H1 (cell line): Measurements from ENCODE around the gene CEND1. TPM values are rescaled to one million over a fixed set of nuclear protein-coding genes. Genes with fewer than 3 reads are reported as not detected.

ENCODE experiments used
- CEBPB ChIP-seq: IDR thresholded peaks from 2 replicates; pipeline ENCODE4 v1.6.1; 2012; ENCODE audit warnings: low read depth, low read length
- EZH2 ChIP-seq: fragments of 200-600 bp; sonication (generic); IDR thresholded peaks from 2 replicates; pipeline ENCODE4 v1.7.1; 2012; ENCODE audit warnings: low read depth, mild to moderate bottlenecking, moderate library complexity, low read length, inconsistent platforms; ENCODE audit not compliant: severe bottlenecking
- GABPA ChIP-seq: IDR thresholded peaks from 2 replicates; pipeline ENCODE4 v1.6.1; 2011; ENCODE audit warnings: mild to moderate bottlenecking, low read length, moderate library complexity, borderline replicate concordance; ENCODE audit not compliant: insufficient read depth
- RAD21 ChIP-seq, 2 experiments: IDR thresholded peaks in 1 of 2; conservative IDR thresholded peaks in 1 of 2; 2 replicates each; pipeline ENCODE4 v1.6.1; 2011; ENCODE audit warnings: low read depth in 2 of 2, low read length in 2 of 2, improper control_type of control experiment in 1 of 2, inconsistent platforms in 1 of 2, mild to moderate bottlenecking in 1 of 2, moderate library complexity in 1 of 2
- SP4 ChIP-seq: IDR thresholded peaks from 2 replicates; pipeline ENCODE4 v1.6.1; 2012; ENCODE audit warnings: low read length, inconsistent platforms
- USF2 ChIP-seq: IDR thresholded peaks from 2 replicates; pipeline ENCODE4 v1.6.1; 2011; ENCODE audit warnings: low read length, improper control_type of control experiment
- YY1 ChIP-seq: IDR thresholded peaks from 2 replicates; pipeline ENCODE4 v1.6.1; 2011; ENCODE audit warnings: low read depth, mild to moderate bottlenecking, low read length
- ZNF274 ChIP-seq: IDR thresholded peaks from 2 replicates; pipeline ENCODE4 v1.7.0; 2012; ENCODE audit warnings: low read length, borderline replicate concordance; ENCODE audit errors: extremely low read depth
- polyA plus RNA-seq, 7 experiments: library from polyadenylated mRNA; depleted of rRNA in 3 of 7; stranded (reverse) in 5 of 7; unstranded in 2 of 7; fragments of >200 nt in 5 of 7; fragments of 200-250 nt in 2 of 7; gene quantifications; 1 replicate in 5 of 7; 2 replicates in 1 of 7; 4 replicates in 1 of 7; pipeline versions ENCODE4 v1.2.1 to v1.2.3, GENCODE V29; 2011 to 2013; ENCODE audit warnings: missing spikeins in 2 of 7, mixed read lengths in 2 of 7
- total RNA-seq: library from RNA; stranded (reverse); fragmentation: NEBNext Ultra II Directional; extraction: Animal tissue kit (Norgen Biotek cat#: 25700); gene quantifications from 2 replicates; pipeline ENCODE4 v1.2.1, GENCODE V29; 2021

The CEND1 gene
- total and polyA plus RNA-seq, 2 of the 8 experiments (the other 6 are each of a cell fraction or from before 2014, with no cell fraction given) = 0.82 to 5.0 TPM

GRCh38 chr11:773425-773824 lies 16.5 kb downstream of the CEND1 start (continued):
- TF ChIP-seq SP4 (no peak), YY1 (no peak), EZH2 (no peak), USF2 (no peak), RAD21 (IDR thresholded peaks at IDR 0.05 in 1 of 2, conservative IDR thresholded peaks at IDR 0.05 in 1 of 2; ENCODE audit: low read depth in 2 of 2, low read length in 2 of 2) (no peak), CEBPB (no peak), GABPA (no peak), ZNF274 (no peak)
- TF ChIP-seq, all 59 proteins: peak for 0
